ENCODE measurements around the gene TMED1.
"Not testable (repeated sequence)": the region's sequence is repeated elsewhere in the genome, so short reads cannot be mapped to it uniquely, and the experiment has no call there.

The TMED1 gene

GRCh38 chr19:10862561-10863106, 26.6 kb upstream of the TMED1 start:
- Histone ChIP-seq H3K4me1 (ENCODE audit: control insufficient read depth, insufficient read depth, low read length) (no peaks in the 10 kb centered on the region; the same call in 1 of the 2 replicates), H3K27ac (ENCODE audit: low read length) (no peak overlapping the region), H3K4me3 (ENCODE audit: low read length) (no peak overlapping the region), H3K36me3 (ENCODE audit: control insufficient read depth, insufficient read depth, low read length) (no peaks in the 10 kb centered on the region), H3K27me3 (ENCODE audit: control insufficient read depth, insufficient read depth, low read length) (no peaks in the 10 kb centered on the region), H3K9me3 (ENCODE audit: control insufficient read depth, insufficient read depth, low read length) (no peaks in the 10 kb centered on the region)
- no peak for DNase-seq (ENCODE audit: low read depth, low spot score)
- no CpG with 5 or more reads among the region's 6 CpGs for WGBS (ENCODE audit: insufficient coverage, insufficient read length)

DNA sequence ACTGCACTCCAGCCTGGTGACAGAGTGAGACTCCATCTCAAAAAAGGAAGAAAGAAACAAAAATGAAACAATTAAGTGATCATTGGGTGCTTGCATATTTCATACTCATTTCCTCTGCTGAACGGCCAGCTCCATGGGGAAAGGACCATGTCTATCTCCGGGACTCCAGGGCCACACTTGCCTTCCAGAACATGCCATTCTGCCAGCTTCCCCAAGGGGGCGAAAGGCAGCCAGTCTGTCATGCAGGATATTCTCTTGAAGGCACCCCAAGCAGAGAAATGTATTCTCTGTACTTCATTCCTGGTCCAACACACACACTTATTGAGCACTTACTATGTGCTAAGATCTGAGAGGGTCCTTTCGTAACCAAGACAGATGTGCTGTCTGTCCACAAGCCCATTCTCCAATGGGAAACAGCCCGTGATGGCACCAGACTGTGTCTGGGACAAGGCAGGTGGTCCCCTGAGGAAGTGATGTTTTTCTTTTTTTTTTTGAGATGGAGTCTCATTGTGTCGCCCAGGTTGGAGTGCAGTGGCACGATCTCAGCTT, 25.2 kb upstream of the TMED1 start:
- DNase-seq (ENCODE audit: low read depth, low spot score): no peak
- no peak overlapping the region for H3K27ac ChIP-seq (ENCODE audit: low read length)

GRCh38 chr19:10858204-10858828, 22.3 kb upstream of the TMED1 start:
- no peaks in the 10 kb centered on the region for H3K27me3 ChIP-seq (ENCODE audit: control insufficient read depth, insufficient read depth, low read length)
- DNase-seq (ENCODE audit: low read depth, low spot score): no peak
- no peaks in the 10 kb centered on the region for H3K9me3 ChIP-seq (ENCODE audit: control insufficient read depth, insufficient read depth, low read length)
- no CpG with 5 or more reads among the region's 4 CpGs for WGBS (ENCODE audit: insufficient coverage, insufficient read length)
- no peaks in the 10 kb centered on the region for H3K36me3 ChIP-seq (ENCODE audit: control insufficient read depth, insufficient read depth, low read length)
- no peaks in the 10 kb centered on the region for H3K4me1 ChIP-seq (ENCODE audit: control insufficient read depth, insufficient read depth, low read length)
- H3K4me3 ChIP-seq (ENCODE audit: low read length): no peak overlapping the region
- no peak overlapping the region for H3K27ac ChIP-seq (ENCODE audit: low read length)

More for the DNA sequence above, 25.2 kb upstream of the TMED1 start:
- H3K36me3 ChIP-seq (ENCODE audit: control insufficient read depth, insufficient read depth, low read length): no peaks in the 10 kb centered on the region
- WGBS (ENCODE audit: insufficient coverage, insufficient read length): no CpG with 5 or more reads among the region's 7 CpGs
- no peaks in the 10 kb centered on the region for H3K27me3 ChIP-seq (ENCODE audit: control insufficient read depth, insufficient read depth, low read length)
- no peaks in the 10 kb centered on the region for H3K9me3 ChIP-seq (ENCODE audit: control insufficient read depth, insufficient read depth, low read length)
- H3K4me3 ChIP-seq (ENCODE audit: low read length): no peak overlapping the region
- no peaks in the 10 kb centered on the region; the same call in 1 of the 2 replicates for H3K4me1 ChIP-seq (ENCODE audit: control insufficient read depth, insufficient read depth, low read length)

- H3K4me3 ChIP-seq (ENCODE audit: low read length); H3K9me3 ChIP-seq (ENCODE audit: control insufficient read depth, insufficient read depth, low read length); H3K4me1 ChIP-seq (ENCODE audit: control insufficient read depth, insufficient read depth, low read length); H3K36me3 ChIP-seq (ENCODE audit: control insufficient read depth, insufficient read depth, low read length); H3K27ac ChIP-seq (ENCODE audit: low read length); H3K27me3 ChIP-seq (ENCODE audit: control insufficient read depth, insufficient read depth, low read length); DNase-seq (ENCODE audit: low read depth, low spot score): not testable (repeated sequence)
- no CpG with 5 or more reads among the region's 1 CpG for WGBS (ENCODE audit: insufficient coverage, insufficient read length)
Observed at GRCh38 chr19:10856899-10857298, 20.9 kb upstream of the TMED1 start.

DNA sequence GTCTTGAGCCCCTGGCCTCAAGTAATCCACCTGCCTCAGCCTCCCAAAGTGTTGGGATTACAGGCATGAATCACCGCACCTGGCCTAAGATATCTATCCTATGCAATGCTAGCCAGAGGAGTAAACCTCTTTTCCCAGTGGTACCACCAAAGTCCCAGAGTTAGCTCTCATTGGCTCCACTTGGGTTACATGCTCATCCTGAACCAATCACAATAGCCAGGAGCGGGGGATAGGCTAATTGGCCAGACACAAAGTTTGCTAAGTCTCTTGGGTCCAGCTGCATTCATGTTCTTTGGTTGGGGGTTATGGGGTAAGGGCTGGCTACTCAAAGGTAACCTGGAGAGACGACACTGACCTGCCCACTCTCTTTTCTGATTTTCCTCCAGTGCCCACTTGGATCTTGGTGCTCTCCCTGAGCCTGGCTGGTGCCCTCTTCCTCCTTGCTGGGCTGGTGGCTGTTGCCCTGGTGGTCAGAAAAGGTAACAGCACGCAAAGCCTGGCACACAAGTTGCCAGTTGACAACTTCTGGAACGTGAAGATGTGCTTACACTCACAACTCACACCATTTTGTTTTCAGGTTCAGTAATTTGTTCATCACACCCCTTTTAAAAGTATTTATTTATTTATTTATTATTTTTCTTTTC, 20.0 kb upstream of the TMED1 start:
- H3K4me3 ChIP-seq (ENCODE audit: low read length): no peak overlapping the region
- H3K4me1 ChIP-seq (ENCODE audit: control insufficient read depth, insufficient read depth, low read length): no peaks in the 10 kb centered on the region
- no CpG with 5 or more reads among the region's 5 CpGs for WGBS (ENCODE audit: insufficient coverage, insufficient read length)
- H3K27me3 ChIP-seq (ENCODE audit: control insufficient read depth, insufficient read depth, low read length): no peaks in the 10 kb centered on the region
- H3K27ac ChIP-seq (ENCODE audit: low read length): no peak overlapping the region
- no peaks in the 10 kb centered on the region for H3K9me3 ChIP-seq (ENCODE audit: control insufficient read depth, insufficient read depth, low read length)
- no peaks in the 10 kb centered on the region for H3K36me3 ChIP-seq (ENCODE audit: control insufficient read depth, insufficient read depth, low read length)
- no peak for DNase-seq (ENCODE audit: low read depth, low spot score)

GRCh38 chr19:10854350-10855089, 18.5 kb upstream of the TMED1 start:
- Histone ChIP-seq H3K27ac (ENCODE audit: low read length) (no peak overlapping the region), H3K27me3 (ENCODE audit: control insufficient read depth, insufficient read depth, low read length) (no peaks in the 10 kb centered on the region), H3K4me3 (ENCODE audit: low read length) (no peak overlapping the region), H3K36me3 (ENCODE audit: control insufficient read depth, insufficient read depth, low read length) (no peaks in the 10 kb centered on the region), H3K4me1 (ENCODE audit: control insufficient read depth, insufficient read depth, low read length) (no peaks in the 10 kb centered on the region), H3K9me3 (ENCODE audit: control insufficient read depth, insufficient read depth, low read length) (no peaks in the 10 kb centered on the region)
- WGBS (ENCODE audit: insufficient coverage, insufficient read length): no CpG with 5 or more reads among the region's 7 CpGs
- DNase-seq (ENCODE audit: low read depth, low spot score): no peak

DNA sequence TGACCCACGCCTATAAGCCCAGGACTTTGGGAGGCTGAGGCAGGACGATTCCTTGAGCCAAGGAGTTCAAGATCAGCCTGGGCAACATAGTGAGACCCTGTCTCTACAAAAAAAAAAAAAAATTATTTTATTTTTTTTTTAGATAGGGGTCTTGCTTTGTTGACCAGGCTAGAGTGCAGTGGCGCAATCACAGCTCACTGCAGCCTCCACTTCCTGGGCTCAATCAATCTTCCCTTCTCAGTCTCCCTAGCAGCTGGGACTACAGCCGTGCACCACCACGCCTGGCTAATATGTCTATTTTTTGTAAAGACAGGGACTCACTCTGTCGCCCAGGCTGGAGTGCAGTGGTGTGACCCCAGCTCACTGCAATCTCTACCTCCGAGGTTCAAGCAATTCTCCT, 16.9 kb upstream of the TMED1 start:
- H3K4me1 ChIP-seq (ENCODE audit: control insufficient read depth, insufficient read depth, low read length): no peaks in the 10 kb centered on the region
- no peaks in the 10 kb centered on the region for H3K36me3 ChIP-seq (ENCODE audit: control insufficient read depth, insufficient read depth, low read length)
- no peak overlapping the region for H3K27ac ChIP-seq (ENCODE audit: low read length)
- no peak overlapping the region for H3K4me3 ChIP-seq (ENCODE audit: low read length)
- no peaks in the 10 kb centered on the region for H3K27me3 ChIP-seq (ENCODE audit: control insufficient read depth, insufficient read depth, low read length)
- no CpG with 5 or more reads among the region's 7 CpGs for WGBS (ENCODE audit: insufficient coverage, insufficient read length)
- no peaks in the 10 kb centered on the region for H3K9me3 ChIP-seq (ENCODE audit: control insufficient read depth, insufficient read depth, low read length)
- DNase-seq (ENCODE audit: low read depth, low spot score): no peak

DNA sequence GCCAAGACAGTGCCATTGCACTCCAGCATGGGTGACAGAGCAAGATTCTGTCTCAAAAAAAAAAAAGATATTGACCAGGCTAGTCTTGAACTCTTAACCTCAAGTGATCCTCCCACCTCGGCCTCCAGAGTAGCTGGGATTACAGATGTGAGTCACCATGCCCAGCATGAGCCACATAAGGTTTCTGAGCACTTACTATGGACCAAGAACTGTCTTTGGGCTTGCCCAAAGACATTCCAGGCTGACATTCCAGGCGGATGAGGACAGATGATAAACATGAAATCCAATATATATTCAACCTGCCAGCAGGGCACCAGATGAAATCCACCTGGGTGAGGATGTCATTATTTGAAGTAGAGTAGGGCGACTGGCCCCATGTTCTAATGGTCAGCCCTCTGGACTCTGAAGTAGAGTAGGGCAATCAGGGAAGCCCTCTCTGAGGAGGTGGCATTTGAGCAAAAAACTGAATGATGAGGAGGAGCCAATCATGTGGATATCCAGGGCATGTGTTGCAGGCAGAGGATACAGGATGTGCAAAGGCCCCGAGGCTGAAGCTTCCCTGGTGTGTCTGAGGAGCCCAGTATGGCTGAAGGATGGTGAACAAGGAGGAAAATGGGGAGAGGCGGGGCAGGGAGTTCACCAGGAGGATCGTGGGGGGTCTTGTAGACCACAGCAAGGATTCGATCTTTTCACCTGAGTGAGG, 16.2 kb upstream of the TMED1 start:
- no peaks in the 10 kb centered on the region for H3K4me1 ChIP-seq (ENCODE audit: control insufficient read depth, insufficient read depth, low read length)
- no peak overlapping the region for H3K4me3 ChIP-seq (ENCODE audit: low read length)
- no peaks in the 10 kb centered on the region for H3K36me3 ChIP-seq (ENCODE audit: control insufficient read depth, insufficient read depth, low read length)
- no CpG with 5 or more reads among the region's 7 CpGs for WGBS (ENCODE audit: insufficient coverage, insufficient read length)
- no peak overlapping the region for H3K27ac ChIP-seq (ENCODE audit: low read length)
- H3K9me3 ChIP-seq (ENCODE audit: control insufficient read depth, insufficient read depth, low read length): no peaks in the 10 kb centered on the region
- no peak for DNase-seq (ENCODE audit: low read depth, low spot score)
- H3K27me3 ChIP-seq (ENCODE audit: control insufficient read depth, insufficient read depth, low read length): no peaks in the 10 kb centered on the region

GRCh38 chr19:10850631-10851030, 14.6 kb upstream of the TMED1 start:
- no peak for DNase-seq (ENCODE audit: low read depth, low spot score)
- Histone ChIP-seq H3K27ac (ENCODE audit: low read length) (no peak overlapping the region), H3K36me3 (ENCODE audit: control insufficient read depth, insufficient read depth, low read length) (no peaks in the 10 kb centered on the region), H3K4me1 (ENCODE audit: control insufficient read depth, insufficient read depth, low read length) (no peaks in the 10 kb centered on the region), H3K4me3 (ENCODE audit: low read length) (no peak overlapping the region), H3K27me3 (ENCODE audit: control insufficient read depth, insufficient read depth, low read length) (no peaks in the 10 kb centered on the region), H3K9me3 (ENCODE audit: control insufficient read depth, insufficient read depth, low read length) (no peaks in the 10 kb centered on the region)
- WGBS (ENCODE audit: insufficient coverage, insufficient read length): no CpG with 5 or more reads among the region's 5 CpGs
